HG03103 (cell line): ENCODE measurements around the gene KSR2.
A peak's percentile ranks its signal among the peaks of the same experiment; 100 is the strongest.
"Not testable (repeated sequence)": the region's sequence is repeated elsewhere in the genome, so short reads cannot be mapped to it uniquely, and the experiment has no call there.

Experiments
- ATAC-seq: cut with Tn5 transposase; IDR thresholded peaks from one replicate; pipeline ENCODE4 v1.9.1; 2021; ENCODE audit warnings: low read depth; ENCODE audit not compliant: unreplicated experiment

KSR2 gene

GRCh38 chr12:117968826-117969659 is at the start of gene KSR2:
KSR2 (minus strand) TSS chr12:117968990; CDS start chr12:117968255, 735 bp downstream.
- ATAC-seq: peak; percentile 82

- ATAC-seq: no peak
Observed at GRCh38 chr12:118017926-118018325, 49.1 kb upstream of the KSR2 start.

GRCh38 chr12:118016424-118017264 is 47.9 kb upstream of the KSR2 start, which contains the start of gene RFC5:
RFC5 (plus strand) TSS chr12:118016703; CDS start chr12:118016828, 125 bp downstream.
- peak; percentile 98 for ATAC-seq

GRCh38 chr12:118015944-118016343 is 47.2 kb upstream of the KSR2 start:
- ATAC-seq: no peak

- ATAC-seq: no peak
Observed at GRCh38 chr12:118015306-118015705, 46.5 kb upstream of the KSR2 start.

GRCh38 chr12:118013283-118013682 is 44.5 kb upstream of the KSR2 start:
- no peak for ATAC-seq

GRCh38 chr12:118011961-118012360 is 43.2 kb upstream of the KSR2 start:
- ATAC-seq: no peak

- no peak for ATAC-seq
Observed at GRCh38 chr12:118011377-118011776, 42.6 kb upstream of the KSR2 start.

GRCh38 chr12:118010903-118011302 is 42.1 kb upstream of the KSR2 start:
- ATAC-seq: no peak

- not testable (repeated sequence) for ATAC-seq
Observed at GRCh38 chr12:117999806-118000205, 31.0 kb upstream of the KSR2 start.

GRCh38 chr12:117998719-117999118 is 29.9 kb upstream of the KSR2 start:
- ATAC-seq: no peak

GRCh38 chr12:117994551-117995438 is 26.0 kb upstream of the KSR2 start:
- no peak for ATAC-seq

- no peak for ATAC-seq
Observed at GRCh38 chr12:117986705-117987469, 18.1 kb upstream of the KSR2 start.

GRCh38 chr12:117985182-117985581 is 16.4 kb upstream of the KSR2 start:
- ATAC-seq: no peak

GRCh38 chr12:117981267-117981666 is 12.5 kb upstream of the KSR2 start:
- ATAC-seq: no peak

GRCh38 chr12:117980616-117981015 is 11.8 kb upstream of the KSR2 start:
- ATAC-seq: no peak

GRCh38 chr12:117977373-117977772 is 8.6 kb upstream of the KSR2 start:
- ATAC-seq: no peak

- ATAC-seq: no peak
Observed at GRCh38 chr12:117975006-117975405, 6.2 kb upstream of the KSR2 start.

- ATAC-seq: no peak
Observed at GRCh38 chr12:117972301-117972700, 3.5 kb upstream of the KSR2 start.

- ATAC-seq: no peak
Observed at GRCh38 chr12:117970334-117970733, 1.5 kb upstream of the KSR2 start.
